Left renal cortex interstitium (tissue), 4 donors: Measurements from ENCODE around the gene TCEAL9. TPM values are rescaled to one million over a fixed set of nuclear protein-coding genes. Genes with fewer than 3 reads are reported as not detected.
A peak's percentile ranks its signal among the peaks of the same experiment; 100 is the strongest.
"Not testable (repeated sequence)": the region's sequence is repeated elsewhere in the genome, so short reads cannot be mapped to it uniquely, and the experiment has no call there.

ENCODE experiments used
- DNase-seq, 4 donors: peaks; one replicate each; pipeline ENCODE4 v3.0.0-alpha.2; 2013; ENCODE audit warnings: low read depth in 4 of 4, low spot score in 2 of 4, missing footprints in 1 of 4
- polyA plus RNA-seq, 4 donors: library from polyadenylated mRNA; unstranded; fragments of 120-200 nt; gene quantifications; one replicate each; pipeline ENCODE4 v1.2.1, GENCODE V29; 2013; ENCODE audit not compliant: insufficient read length in 4 of 4

The TCEAL9 gene
- polyA plus RNA-seq, 4 donors: 195 to 252 (median 216) TPM

DNA sequence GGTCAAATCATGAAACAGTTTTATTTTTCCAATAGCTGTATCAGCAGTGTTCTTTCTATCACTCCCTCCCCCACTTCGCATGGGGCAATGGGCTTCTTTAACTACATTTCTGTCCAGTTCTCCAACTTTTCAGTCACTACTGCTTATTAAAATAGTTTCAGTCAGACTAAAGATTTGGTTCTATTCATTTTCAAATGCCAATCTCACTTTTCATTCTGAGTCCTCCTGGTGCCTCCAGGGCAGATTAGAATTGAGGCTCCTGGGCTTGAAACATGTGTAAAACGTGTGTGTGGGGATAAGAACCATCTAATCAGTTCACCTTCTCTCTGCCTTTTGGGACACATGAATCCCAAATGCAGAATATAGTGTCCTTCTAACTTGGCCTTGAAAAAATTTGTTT is 16.6 kb downstream of the TCEAL9 start:
- DNase-seq: no peak

GRCh38 chrX:103373581-103373980 is 17.3 kb downstream of the TCEAL9 start:
- DNase-seq: no peak

DNA sequence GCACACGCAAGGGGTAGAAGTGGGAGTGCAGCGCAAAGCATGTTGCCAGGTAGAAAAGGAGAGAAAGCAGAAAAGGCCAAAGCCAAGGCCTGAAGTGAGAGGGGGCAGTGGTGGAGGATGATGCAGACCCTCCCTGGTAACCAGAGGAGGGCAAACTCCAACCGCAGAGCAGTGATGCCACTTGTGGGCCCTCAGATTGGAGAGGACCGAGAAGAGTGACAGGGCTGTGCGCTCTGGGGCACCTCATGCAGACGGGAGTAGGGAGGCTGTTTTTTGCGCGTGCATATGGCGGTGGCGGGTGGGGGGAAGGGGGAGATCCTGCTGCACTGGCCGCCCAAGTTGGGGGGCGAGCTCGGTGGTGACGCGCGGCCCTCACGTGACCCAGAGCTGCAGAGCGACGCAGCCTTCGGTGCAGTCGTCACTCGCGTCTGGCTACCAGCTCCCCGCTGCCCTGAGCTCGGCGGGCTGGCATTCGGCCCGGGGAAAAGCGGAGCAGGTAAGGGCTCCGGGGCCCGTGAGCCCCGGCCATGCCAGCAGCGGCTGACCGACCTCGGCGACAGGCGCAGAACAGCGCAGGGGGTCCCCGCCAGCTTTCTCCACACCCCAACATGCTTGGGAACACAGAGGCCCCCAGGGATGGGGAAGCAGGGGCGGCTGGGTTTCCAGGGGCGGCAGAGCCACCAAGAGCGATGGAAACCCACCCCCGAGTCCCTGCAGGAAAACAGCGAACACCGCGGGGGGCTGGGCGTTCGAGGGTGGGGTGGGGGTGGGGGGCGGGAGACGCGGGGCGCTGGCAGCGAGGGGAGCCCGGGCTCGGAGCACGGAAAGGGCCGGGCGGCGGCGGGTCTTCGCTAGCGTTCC is 20.0 kb downstream of the TCEAL9 start, which contains the start of gene BEX3:
Gene BEX3, plus strand, starts transcription at position 421 of the 861 bp plus-strand sequence. CDS start 984 bp downstream, outside the sequence.
- DNase-seq: peak in 3 of 4 donors; percentile 37 to 60 (median 49)

- peak in 2 of 4 donors; percentile 31 to 36 for DNase-seq
These were observed 20.6 kb downstream of the TCEAL9 start for GRCh38 chrX:103376979-103377324.

- no peak for DNase-seq
These were observed 22.7 kb downstream of the TCEAL9 start for GRCh38 chrX:103378990-103379389.

- no peak for DNase-seq
These were observed 26.6 kb downstream of the TCEAL9 start for GRCh38 chrX:103382877-103383276.

DNA sequence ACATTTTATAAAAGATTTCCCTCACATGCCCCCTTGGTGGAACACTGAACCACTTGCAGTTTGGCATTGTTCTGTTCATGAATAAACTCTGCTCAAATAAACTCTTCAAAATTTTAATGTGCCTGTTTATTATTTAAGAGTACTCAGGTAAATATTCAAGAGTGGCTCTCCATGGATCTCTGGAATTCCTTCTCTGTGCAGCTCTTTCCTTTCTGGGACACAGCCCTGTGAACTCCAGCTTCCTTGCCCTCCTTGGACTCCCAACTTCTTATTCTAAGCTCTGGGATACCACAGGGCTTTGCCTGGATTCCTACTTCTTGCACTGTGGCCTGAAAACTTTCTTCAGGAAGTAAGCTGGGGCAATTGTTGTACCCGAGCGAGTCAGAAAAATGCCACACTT is 28.4 kb downstream of the TCEAL9 start:
- DNase-seq: no peak

- not testable (repeated sequence) for DNase-seq
These were observed 29.1 kb downstream of the TCEAL9 start for GRCh38 chrX:103385283-103385830.

DNA sequence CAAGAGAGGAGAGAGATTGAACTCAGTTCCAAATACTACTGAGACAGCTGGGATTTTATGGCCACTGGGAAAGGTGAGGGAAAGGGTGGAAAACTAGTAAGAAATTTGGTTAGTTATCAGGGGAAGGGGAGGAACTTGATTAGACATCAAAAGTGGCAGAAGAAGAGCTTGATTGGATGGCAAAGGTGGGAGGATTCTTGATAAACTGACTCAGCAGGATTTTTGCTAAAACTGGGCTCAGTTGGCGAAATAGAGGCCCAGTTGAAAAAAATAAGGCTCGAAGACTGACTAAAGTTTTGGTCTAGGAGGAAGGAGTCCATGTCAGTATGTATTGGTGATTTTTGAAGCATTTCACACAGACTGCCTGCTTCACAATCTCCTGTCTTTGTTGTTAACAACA is 30.0 kb downstream of the TCEAL9 start:
- DNase-seq: no peak

DNA sequence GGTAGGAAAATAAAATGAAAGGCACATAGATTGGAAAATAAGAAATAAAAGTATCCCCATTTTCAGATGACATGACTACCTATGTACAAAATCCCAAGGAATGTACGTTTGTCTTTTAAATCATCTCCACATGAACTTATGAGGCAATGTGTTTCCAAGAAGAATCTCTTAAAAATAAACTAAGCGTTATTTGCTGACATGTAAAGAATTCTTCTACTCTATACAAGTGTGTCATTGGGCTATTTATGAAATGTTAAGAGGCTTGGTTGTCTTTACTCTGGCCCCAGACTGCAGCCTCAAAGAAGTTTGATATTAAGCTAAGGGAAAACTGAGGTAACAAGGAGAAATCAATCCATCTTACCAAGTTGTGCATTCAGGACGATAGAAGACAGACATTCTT is 37.2 kb downstream of the TCEAL9 start:
- no peak for DNase-seq

DNA sequence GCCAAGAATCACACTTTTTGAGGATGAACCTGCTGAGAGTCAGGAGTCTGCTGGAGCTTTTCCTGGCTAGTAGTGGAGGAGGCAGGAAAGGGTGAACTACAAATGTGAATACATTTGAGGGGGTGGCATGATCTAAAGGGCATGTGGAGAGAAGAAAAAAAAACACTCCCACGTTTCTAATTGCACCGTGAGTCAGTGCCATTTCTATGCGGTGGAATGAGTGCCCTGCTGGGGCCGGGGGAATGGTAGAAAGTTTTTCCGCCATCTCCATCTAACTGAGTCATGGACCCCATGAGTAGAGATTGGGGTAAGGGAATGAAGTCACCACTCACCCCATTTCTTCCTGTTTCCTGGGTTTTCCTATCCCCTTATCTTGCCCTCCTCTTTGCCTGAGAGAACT is 39.9 kb downstream of the TCEAL9 start:
- DNase-seq: no peak

- no peak for DNase-seq
These were observed 40.4 kb downstream of the TCEAL9 start for GRCh38 chrX:103396660-103397059.

GRCh38 chrX:103397707-103398106 is 41.4 kb downstream of the TCEAL9 start:
- DNase-seq: no peak

- no peak for DNase-seq
These were observed 42.1 kb downstream of the TCEAL9 start for GRCh38 chrX:103398421-103398864.

DNA sequence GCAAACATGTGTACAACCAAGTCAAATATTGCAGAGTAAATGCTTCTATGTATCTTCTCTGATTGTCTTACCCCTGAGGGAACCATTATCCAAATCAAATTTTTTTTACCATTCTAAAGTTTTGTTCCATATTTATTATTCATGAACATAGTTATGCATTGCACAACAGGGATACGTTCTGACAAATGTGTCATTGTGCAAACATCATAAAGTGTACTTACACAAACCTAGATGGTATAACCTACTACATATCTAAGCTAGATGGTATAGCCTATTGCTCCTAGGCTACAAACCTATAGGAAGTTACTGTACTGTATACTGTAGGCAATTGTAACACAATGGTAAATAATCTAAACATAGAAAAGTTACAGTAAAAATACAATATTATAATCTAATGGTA is 43.4 kb downstream of the TCEAL9 start:
- no peak for DNase-seq

DNA sequence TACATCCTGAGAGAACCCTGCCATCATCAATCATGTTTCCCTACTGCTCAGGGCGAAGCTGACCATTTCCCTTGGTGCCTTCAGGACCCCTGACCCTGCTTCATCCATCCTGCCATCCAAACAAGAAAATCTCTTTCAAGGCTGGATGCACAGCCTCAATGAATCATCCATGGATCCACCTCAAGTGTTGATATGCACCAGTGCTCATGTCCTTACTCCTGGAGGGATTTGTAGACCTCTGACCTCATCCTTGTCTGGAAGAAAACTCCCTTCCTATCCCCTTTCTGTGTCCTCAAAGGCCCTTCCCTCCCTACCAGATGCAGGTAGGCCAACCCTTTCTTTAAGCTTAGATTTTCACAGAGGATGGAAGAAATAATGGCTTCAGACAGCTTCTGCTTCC is 44.6 kb downstream of the TCEAL9 start:
- DNase-seq: no peak

DNA sequence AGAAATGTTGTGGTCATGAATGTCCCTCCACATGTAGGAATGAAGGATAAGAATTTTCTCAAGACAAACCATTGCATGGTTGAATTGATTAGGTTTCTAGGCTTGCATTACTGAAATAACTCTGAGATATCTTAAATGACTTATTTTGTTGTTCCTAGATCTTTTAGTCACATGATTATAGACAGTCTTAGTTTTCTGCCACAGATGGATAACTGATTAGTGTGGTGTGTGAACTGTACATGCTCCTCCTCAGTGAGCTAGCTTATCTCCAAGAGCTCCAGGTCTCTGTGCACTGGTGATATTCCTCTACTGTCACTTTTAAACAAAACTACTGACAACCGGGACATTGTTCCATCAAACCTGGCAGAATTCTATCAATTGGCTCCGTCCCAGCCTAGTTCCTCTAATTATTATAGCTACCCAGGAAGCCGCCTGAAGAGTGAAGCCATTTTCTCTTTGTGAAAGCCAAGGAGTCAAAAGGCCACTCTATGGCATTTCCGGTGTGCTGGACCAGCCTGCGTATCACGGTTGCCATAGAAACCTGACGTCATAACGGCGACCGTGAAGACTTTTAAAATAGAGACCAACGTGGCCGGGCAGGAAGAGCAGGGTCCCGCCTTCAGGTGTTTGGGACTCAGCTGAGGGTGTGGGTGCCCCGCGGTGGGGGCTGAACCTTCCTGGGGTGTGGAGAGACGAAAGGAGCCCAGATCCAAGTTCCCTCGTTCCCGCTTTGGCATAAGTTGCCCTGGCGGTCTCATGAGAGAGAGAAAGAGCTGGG is 48.1 kb downstream of the TCEAL9 start:
- peak; percentile 37 to 73 (median 66) for DNase-seq

- DNase-seq: no peak
These were observed 48.7 kb downstream of the TCEAL9 start for GRCh38 chrX:103405009-103405333.

DNA sequence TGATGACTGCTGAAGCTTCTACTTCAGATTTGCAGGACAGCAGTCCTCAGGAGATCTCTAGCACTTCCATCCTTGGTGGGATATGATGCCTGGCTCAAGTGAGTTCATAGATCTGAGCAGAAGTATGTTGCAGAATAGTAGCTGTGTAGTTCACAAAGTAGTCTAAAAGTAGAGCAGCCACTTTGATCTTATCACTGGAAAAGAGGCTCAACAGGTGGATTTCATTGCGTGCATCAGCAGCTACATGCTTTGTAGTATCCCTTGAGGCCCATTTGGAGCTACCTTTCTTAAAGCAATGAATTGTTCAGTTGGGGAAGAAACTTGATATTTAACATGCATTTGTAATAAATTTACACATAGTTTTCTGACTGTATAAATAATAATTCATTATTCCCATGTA is 50.0 kb downstream of the TCEAL9 start:
- no peak for DNase-seq

- DNase-seq: no peak
These were observed 51.5 kb downstream of the TCEAL9 start for GRCh38 chrX:103407776-103408175.
